ENCODE measurements around the gene CRELD1. TPM values are rescaled to one million over a fixed set of nuclear protein-coding genes. Genes with fewer than 3 reads are reported as not detected.

The CRELD1 gene
- total and polyA plus RNA-seq, 2 of the 13 experiments (the other 11 are each of a cell fraction or from before 2014, with no cell fraction given): 27.1 to 61.9 TPM

DNA sequence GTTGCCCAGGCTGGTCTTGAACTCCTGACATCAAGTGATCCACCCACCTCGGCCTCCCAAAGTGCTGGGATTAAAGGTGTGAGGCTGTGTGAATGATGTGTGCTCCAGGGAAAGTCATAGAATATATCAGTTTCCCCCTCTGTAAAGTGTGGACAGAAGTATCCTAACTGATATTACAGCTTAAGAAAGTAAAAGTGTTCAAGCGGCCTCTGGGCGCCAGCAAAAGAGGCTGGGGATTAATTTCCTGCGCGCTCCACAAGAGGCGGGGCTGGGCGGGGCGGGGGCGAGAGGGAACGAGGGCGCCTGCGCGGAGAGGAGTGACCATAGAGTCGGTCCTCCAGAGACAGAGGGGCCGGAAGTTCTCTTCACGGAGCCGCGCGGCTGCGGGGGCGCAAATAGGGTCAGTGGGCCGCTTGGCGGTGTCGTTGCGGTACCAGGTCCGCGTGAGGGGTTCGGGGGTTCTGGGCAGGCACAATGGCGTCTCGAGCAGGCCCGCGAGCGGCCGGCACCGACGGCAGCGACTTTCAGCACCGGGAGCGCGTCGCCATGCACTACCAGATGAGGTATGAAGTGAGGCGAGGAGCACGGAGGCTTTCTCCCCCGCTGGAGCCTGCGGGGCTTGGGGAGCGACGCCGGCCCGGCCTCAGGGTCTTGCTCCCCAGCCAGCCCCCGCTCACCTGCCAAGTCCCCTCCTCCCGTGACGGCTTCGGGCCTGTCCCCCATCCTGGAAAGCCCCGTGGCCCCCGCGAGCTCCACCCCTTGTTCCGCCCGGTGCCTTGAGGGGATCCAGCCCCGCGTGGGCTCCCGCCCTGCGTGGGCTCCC is 43.2 kb upstream of the CRELD1 start, which contains the start of gene JAGN1 (continued):
- TF ChIP-seq, protein P1, sequence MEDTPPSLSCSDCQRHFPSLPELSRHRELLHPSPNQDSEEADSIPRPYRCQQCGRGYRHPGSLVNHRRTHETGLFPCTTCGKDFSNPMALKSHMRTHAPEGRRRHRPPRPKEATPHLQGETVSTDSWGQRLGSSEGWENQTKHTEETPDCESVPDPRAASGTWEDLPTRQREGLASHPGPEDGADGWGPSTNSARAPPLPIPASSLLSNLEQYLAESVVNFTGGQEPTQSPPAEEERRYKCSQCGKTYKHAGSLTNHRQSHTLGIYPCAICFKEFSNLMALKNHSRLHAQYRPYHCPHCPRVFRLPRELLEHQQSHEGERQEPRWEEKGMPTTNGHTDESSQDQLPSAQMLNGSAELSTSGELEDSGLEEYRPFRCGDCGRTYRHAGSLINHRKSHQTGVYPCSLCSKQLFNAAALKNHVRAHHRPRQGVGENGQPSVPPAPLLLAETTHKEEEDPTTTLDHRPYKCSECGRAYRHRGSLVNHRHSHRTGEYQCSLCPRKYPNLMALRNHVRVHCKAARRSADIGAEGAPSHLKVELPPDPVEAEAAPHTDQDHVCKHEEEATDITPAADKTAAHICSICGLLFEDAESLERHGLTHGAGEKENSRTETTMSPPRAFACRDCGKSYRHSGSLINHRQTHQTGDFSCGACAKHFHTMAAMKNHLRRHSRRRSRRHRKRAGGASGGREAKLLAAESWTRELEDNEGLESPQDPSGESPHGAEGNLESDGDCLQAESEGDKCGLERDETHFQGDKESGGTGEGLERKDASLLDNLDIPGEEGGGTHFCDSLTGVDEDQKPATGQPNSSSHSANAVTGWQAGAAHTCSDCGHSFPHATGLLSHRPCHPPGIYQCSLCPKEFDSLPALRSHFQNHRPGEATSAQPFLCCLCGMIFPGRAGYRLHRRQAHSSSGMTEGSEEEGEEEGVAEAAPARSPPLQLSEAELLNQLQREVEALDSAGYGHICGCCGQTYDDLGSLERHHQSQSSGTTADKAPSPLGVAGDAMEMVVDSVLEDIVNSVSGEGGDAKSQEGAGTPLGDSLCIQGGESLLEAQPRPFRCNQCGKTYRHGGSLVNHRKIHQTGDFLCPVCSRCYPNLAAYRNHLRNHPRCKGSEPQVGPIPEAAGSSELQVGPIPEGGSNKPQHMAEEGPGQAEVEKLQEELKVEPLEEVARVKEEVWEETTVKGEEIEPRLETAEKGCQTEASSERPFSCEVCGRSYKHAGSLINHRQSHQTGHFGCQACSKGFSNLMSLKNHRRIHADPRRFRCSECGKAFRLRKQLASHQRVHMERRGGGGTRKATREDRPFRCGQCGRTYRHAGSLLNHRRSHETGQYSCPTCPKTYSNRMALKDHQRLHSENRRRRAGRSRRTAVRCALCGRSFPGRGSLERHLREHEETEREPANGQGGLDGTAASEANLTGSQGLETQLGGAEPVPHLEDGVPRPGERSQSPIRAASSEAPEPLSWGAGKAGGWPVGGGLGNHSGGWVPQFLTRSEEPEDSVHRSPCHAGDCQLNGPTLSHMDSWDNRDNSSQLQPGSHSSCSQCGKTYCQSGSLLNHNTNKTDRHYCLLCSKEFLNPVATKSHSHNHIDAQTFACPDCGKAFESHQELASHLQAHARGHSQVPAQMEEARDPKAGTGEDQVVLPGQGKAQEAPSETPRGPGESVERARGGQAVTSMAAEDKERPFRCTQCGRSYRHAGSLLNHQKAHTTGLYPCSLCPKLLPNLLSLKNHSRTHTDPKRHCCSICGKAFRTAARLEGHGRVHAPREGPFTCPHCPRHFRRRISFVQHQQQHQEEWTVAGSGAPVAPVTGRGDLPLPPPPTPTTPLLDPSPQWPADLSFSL (CRISPR knock-in tag; IDR thresholded peaks at IDR 0.05): 0 out of 2 replicates have a peak, but pooled peaks have one; percentile 15
- TF ChIP-seq GATA4 (IDR thresholded peaks at IDR 0.05; ENCODE audit: borderline replicate concordance, low read depth) (peak; percentile 36; the same call in 1 of the 2 replicates), ZNF616 (CRISPR knock-in tag; IDR thresholded peaks at IDR 0.05; ENCODE audit: low read depth) (0 out of 2 replicates have a peak, but pooled peaks have one; percentile 67), TGIF2 (CRISPR knock-in tag; IDR thresholded peaks at IDR 0.05) (no peak), SETDB1 (CRISPR knock-in tag; IDR thresholded peaks at IDR 0.05; ENCODE audit: borderline replicate concordance) (0 out of 2 replicates have a peak, but pooled peaks have one; percentile 56), ZNF232 (CRISPR knock-in tag; IDR thresholded peaks at IDR 0.05; ENCODE audit: borderline replicate concordance) (peak; percentile 66), TOPORS (CRISPR knock-in tag; IDR thresholded peaks at IDR 0.05) (no peak), PHF20 (CRISPR knock-in tag; IDR thresholded peaks at IDR 0.05) (peak; percentile 81), SIN3B (IDR thresholded peaks at IDR 0.05; ENCODE audit: low read length) (no peak), MTA1 (CRISPR knock-in tag; IDR thresholded peaks at IDR 0.05; ENCODE audit: borderline replicate concordance) (no peak; the same call in 1 of the 2 replicates), MYNN (CRISPR knock-in tag; IDR thresholded peaks at IDR 0.05; ENCODE audit: low read depth) (peak; percentile 34; the same call in 1 of the 2 replicates), ZFP36L2 (CRISPR knock-in tag; IDR thresholded peaks at IDR 0.05) (no peak), ZNF292 (CRISPR knock-in tag; IDR thresholded peaks at IDR 0.05; ENCODE audit: borderline replicate concordance, low read depth) (no peak)
- TF ChIP-seq, protein P2, sequence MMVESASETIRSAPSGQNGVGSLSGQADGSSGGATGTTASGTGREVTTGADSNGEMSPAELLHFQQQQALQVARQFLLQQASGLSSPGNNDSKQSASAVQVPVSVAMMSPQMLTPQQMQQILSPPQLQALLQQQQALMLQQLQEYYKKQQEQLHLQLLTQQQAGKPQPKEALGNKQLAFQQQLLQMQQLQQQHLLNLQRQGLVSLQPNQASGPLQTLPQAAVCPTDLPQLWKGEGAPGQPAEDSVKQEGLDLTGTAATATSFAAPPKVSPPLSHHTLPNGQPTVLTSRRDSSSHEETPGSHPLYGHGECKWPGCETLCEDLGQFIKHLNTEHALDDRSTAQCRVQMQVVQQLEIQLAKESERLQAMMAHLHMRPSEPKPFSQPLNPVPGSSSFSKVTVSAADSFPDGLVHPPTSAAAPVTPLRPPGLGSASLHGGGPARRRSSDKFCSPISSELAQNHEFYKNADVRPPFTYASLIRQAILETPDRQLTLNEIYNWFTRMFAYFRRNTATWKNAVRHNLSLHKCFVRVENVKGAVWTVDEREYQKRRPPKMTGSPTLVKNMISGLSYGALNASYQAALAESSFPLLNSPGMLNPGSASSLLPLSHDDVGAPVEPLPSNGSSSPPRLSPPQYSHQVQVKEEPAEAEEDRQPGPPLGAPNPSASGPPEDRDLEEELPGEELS (CRISPR knock-in tag; IDR thresholded peaks at IDR 0.05): no peak
- TF ChIP-seq, protein P3, sequence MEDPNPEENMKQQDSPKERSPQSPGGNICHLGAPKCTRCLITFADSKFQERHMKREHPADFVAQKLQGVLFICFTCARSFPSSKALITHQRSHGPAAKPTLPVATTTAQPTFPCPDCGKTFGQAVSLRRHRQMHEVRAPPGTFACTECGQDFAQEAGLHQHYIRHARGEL (CRISPR knock-in tag; IDR thresholded peaks at IDR 0.05): no peak
- TF ChIP-seq, protein P4, sequence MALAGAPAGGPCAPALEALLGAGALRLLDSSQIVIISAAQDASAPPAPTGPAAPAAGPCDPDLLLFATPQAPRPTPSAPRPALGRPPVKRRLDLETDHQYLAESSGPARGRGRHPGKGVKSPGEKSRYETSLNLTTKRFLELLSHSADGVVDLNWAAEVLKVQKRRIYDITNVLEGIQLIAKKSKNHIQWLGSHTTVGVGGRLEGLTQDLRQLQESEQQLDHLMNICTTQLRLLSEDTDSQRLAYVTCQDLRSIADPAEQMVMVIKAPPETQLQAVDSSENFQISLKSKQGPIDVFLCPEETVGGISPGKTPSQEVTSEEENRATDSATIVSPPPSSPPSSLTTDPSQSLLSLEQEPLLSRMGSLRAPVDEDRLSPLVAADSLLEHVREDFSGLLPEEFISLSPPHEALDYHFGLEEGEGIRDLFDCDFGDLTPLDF (CRISPR knock-in tag; IDR thresholded peaks at IDR 0.05): no peak; the same call in none of the 2 replicates
- TF ChIP-seq, protein P5, sequence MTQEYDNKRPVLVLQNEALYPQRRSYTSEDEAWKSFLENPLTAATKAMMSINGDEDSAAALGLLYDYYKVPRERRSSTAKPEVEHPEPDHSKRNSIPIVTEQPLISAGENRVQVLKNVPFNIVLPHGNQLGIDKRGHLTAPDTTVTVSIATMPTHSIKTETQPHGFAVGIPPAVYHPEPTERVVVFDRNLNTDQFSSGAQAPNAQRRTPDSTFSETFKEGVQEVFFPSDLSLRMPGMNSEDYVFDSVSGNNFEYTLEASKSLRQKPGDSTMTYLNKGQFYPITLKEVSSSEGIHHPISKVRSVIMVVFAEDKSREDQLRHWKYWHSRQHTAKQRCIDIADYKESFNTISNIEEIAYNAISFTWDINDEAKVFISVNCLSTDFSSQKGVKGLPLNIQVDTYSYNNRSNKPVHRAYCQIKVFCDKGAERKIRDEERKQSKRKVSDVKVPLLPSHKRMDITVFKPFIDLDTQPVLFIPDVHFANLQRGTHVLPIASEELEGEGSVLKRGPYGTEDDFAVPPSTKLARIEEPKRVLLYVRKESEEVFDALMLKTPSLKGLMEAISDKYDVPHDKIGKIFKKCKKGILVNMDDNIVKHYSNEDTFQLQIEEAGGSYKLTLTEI (CRISPR knock-in tag; conservative IDR thresholded peaks at IDR 0.05): no peak
